Neural cell (in vitro differentiated cells): Measurements from ENCODE around the gene C1QTNF1.

Experiments used
- EP300 ChIP-seq: fragments of 450-650 bp; conservative IDR thresholded peaks from 2 replicates; pipeline ENCODE4 v1.6.1; 2014; ENCODE audit warnings: antibody characterized with exemption, mild to moderate bottlenecking, moderate library complexity; ENCODE audit not compliant: poor library complexity, severe bottlenecking
- TF ChIP-seq, protein P1 (sequence below): fragments of 450-650 bp; IDR thresholded peaks from 2 replicates; pipeline ENCODE4 v1.5.1; 2014; ENCODE audit warnings: antibody characterized with exemption, mild to moderate bottlenecking, moderate library complexity; ENCODE audit not compliant: poor library complexity, severe bottlenecking

DNA sequence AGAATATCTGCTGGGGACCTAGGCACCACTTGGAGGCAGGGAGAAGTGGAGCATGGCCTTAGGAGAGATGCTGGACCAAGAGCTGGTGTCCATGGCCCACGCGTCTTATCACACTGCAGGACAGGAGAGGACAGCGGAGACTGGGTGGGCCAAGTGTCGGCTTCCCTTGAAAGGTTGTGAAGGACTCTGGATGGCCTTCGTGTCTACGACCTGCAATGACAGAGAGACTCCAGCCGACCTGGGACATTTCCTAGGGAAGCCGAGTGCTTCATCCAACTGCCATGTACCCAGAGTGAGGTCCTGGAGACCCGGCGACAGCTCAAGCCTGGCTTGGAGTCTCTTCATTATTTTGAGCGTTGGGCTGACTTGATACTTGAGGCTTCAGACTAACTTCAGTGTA, 20.5 kb downstream of the C1QTNF1 start:
- no peak for TF ChIP-seq EP300
- TF ChIP-seq, protein P1, sequence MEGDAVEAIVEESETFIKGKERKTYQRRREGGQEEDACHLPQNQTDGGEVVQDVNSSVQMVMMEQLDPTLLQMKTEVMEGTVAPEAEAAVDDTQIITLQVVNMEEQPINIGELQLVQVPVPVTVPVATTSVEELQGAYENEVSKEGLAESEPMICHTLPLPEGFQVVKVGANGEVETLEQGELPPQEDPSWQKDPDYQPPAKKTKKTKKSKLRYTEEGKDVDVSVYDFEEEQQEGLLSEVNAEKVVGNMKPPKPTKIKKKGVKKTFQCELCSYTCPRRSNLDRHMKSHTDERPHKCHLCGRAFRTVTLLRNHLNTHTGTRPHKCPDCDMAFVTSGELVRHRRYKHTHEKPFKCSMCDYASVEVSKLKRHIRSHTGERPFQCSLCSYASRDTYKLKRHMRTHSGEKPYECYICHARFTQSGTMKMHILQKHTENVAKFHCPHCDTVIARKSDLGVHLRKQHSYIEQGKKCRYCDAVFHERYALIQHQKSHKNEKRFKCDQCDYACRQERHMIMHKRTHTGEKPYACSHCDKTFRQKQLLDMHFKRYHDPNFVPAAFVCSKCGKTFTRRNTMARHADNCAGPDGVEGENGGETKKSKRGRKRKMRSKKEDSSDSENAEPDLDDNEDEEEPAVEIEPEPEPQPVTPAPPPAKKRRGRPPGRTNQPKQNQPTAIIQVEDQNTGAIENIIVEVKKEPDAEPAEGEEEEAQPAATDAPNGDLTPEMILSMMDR: no peak
